Lower leg skin (tissue), 4 donors: ENCODE measurements around the gene ERGIC1. TPM values are rescaled to one million over a fixed set of nuclear protein-coding genes. Genes with fewer than 3 reads are reported as not detected.

ENCODE experiments used
- DNase-seq, 2 donors: peaks; one replicate each; pipeline ENCODE4 v3.0.0-alpha.2; 2019; ENCODE audit warnings: low spot score in 2 of 2
- H3K4me3 ChIP-seq: fragments of 200-600 bp; sonication (generic); 2 replicates; pipeline ENCODE4 v1.5.1; 2017; ENCODE audit warnings: mild to moderate bottlenecking, low read depth; ENCODE audit not compliant: poor library complexity, severe bottlenecking
- CTCF ChIP-seq, 3 donors: fragments of 450-650 bp; IDR thresholded peaks; one replicate each; pipeline ENCODE4 v1.5.1; 2016; ENCODE audit warnings: antibody characterized with exemption in 3 of 3, mild to moderate bottlenecking in 3 of 3, moderate library complexity in 2 of 3
- POLR2A ChIP-seq, 2 donors: fragments of 450-650 bp; IDR thresholded peaks; one replicate each; pipeline ENCODE4 v1.6.1; 2016 to 2017; ENCODE audit warnings: antibody characterized with exemption in 2 of 2, mild to moderate bottlenecking in 1 of 2, moderate library complexity in 1 of 2
- WGBS, 2 donors: methylation state at CpG; one replicate each; pipeline ENCODE4 v1.1.5; 2018; 5-methylcytosine and 5-hydroxymethylcytosine counted together
- intact Hi-C: fragments of 100-400 bp; cut with DNase I; formaldehyde crosslinking; loops from one replicate; pipeline ENCODE4 v1.15.0; 2023; ENCODE audit warnings: low total_unique reads
- total RNA-seq, 4 donors: library from RNA; depleted of rRNA; stranded (reverse); fragments of >200 nt; gene quantifications; one replicate each; pipeline ENCODE4 v1.1.0, GENCODE V29; 2016

The ERGIC1 gene
- total RNA-seq, 4 donors from 2014 or later: 62.9 to 114 (median 82.6) TPM

DNA sequence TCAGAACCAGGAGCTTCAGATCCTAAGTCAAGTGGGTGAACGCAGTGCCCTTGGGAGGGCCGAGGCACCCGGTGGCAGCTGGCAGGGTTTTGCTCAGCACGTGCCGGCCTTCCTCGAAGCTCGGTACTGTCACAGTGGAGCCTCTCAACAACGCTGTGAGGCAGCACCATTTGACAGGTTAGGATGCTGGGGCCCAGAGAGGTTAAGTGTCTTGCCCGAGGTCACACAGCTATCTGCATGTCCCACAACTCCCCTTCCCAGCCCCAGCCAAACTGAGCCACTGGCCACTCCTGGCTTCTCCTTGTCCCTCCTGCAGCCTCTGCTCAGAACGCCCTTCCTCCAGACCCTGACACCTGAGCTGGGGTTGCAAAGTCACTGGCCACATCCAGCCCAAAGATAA is 81.5 kb downstream of the ERGIC1 start:
- TF ChIP-seq CTCF (IDR thresholded peaks at IDR 0.05) (no peak), POLR2A (IDR thresholded peaks at IDR 0.05) (no peak)
- no peak overlapping the region for H3K4me3 ChIP-seq
- no peak for DNase-seq
- intact Hi-C loops: no loop called here
- WGBS, 2 donors: 91 to 93% methylated on average over 10 of the region's 10 CpGs

DNA sequence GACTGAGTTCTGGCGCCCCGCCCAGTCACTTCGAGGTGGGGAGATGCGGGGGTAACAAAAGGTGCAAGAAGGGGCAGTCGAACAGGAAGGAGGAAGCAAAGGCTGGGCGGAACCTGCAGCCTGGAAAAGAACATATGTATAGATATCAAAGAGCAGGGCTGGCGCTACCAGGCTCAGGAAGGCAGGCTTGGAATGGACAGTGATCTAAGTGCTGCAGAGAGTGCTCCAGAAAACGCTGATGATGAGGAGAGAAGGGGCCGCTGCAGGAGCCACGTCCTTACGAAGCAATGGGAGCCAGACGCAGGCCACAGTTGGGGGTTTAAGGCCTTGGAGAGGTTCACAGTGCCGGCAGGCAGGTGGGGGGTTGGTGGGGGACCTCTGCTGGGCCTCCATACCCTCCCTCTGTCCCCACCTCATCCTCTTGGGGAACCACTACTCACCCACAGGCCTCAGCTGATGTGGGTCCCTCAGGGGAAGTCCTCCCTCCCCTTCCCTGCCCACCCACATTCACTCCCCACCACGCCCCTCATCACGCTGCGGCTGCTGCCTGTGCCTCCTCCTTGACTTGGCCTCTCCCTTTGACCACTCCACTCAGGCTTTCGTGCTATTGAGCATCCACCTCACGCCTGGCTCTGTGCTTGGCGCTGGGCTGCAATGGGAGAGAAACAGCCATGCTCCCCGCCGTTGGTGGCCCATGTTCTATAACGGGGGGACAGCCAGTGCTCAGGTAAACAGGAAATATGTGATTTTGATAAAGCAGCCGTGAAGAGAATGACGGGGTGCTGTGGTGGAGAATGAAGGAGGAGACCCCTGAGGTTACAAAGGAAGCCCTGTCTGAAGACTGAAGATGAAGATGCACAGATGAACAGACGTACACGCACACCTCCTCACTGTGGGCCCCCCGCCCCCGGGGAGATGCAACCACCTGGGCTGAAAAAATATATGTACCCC is 84.6 kb downstream of the ERGIC1 start:
- no peak for DNase-seq
- intact Hi-C loops: no loop called here
- no peak for TF ChIP-seq CTCF (IDR thresholded peaks at IDR 0.05)
- H3K4me3 ChIP-seq: no peak overlapping the region
- 81 to 82% methylated on average over 28 of the region's 28 CpGs for WGBS, 2 donors

GRCh38 chr5:172919525-172920446 is 85.7 kb downstream of the ERGIC1 start:
- TF ChIP-seq POLR2A (IDR thresholded peaks at IDR 0.05) (no peak), CTCF (IDR thresholded peaks at IDR 0.05) (no peak)
- DNase-seq: no peak
- 84 to 87% methylated on average over 16 of the region's 16 CpGs for WGBS, 2 donors
- intact Hi-C loops: loop anchor here (10.0 kb wide), 1 partner anchor 145 kb away; the partner anchor contains the start of gene DUSP1
- H3K4me3 ChIP-seq: no peak overlapping the region

DNA sequence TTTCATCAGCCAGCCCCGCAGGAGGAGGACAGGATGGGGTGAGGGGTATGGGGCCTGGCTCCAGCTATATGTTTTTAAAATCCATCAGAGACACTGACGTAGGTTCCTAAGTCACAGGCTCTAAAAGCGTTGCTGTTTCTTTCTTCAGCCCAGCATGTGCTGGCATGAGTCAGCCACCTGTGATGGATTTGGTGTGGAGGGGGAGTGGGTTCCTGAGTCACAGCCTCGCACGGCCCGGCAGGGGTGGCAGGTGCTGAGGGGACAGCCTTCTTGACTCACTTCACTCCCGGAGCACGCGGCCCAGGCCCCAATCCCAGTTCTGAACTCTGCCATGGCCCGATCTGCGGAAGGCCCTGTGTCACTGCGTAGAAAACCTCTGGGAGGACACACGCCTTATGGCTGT is 86.4 kb downstream of the ERGIC1 start:
- intact Hi-C loops: loop anchor here (10.0 kb wide), 1 partner anchor 146 kb away; the partner anchor contains the start of gene DUSP1
- TF ChIP-seq CTCF (IDR thresholded peaks at IDR 0.05): no peak
- no peak for TF ChIP-seq POLR2A (IDR thresholded peaks at IDR 0.05)
- DNase-seq: no peak
- 72 to 87% methylated on average over 13 of the region's 13 CpGs for WGBS, 2 donors
- H3K4me3 ChIP-seq: no peak overlapping the region

DNA sequence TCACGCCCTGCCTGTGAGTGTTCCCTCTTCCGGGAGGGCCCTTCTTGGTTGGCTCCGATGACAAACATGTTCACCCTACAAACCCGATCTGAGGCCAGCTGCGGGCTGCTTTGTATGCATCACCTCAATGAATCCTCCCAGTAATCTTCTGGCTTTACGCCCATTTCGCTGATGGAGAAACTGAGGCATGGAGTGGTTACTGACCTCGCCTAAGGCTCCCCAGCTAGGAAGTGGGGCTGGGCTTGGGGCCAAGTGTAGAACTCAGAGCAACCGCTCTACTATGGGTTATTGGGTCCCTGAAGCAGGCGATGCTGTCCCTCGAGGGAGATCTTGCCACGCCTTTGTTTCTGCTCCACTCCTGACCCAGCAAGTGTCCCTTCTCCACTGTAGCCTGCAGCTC is 86.9 kb downstream of the ERGIC1 start:
- WGBS, 2 donors: 95 to 96% methylated on average over 12 of the region's 12 CpGs
- TF ChIP-seq CTCF (IDR thresholded peaks at IDR 0.05) (no peak), POLR2A (IDR thresholded peaks at IDR 0.05) (no peak)
- no peak overlapping the region for H3K4me3 ChIP-seq
- intact Hi-C loops: loop anchor here (10.0 kb wide), 1 partner anchor 146 kb away; the partner anchor contains the start of gene DUSP1
- no peak for DNase-seq
